Measurements from ENCODE around the gene REN. TPM values are rescaled to one million over a fixed set of nuclear protein-coding genes. Genes with fewer than 3 reads are reported as not detected.

Gene REN
- total and polyA plus RNA-seq, 2 of the 13 experiments (the other 11 are each of a cell fraction or from before 2014, with no cell fraction given) = not detected

DNA sequence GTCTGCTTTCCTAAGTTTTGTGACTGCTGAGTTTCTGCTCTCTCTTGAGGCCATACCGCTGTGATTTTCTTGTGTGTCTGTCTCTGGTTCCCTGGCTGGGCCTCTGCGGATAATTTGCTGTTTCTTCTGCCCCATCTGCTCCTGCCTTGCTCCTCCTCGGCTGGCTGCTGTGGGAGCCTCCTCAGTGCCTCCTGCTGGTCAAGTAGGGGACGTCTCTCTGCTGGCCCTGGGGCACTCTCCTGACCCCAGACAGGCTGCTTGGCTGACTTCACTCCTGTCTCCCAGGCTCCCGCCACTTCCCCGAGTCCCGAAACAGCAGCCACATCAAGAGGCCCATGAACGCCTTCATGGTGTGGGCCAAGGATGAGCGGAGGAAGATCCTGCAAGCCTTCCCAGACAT lies 42.8 kb downstream of the REN start:
- POLR2A ChIA-PET = no interaction called here
- peak; percentile 24 for TF ChIP-seq RBM22 (optimal IDR thresholded peaks at IDR 0.05; ENCODE audit: low read length)
- no peak for TF ChIP-seq TEAD2 (CRISPR knock-in tag; IDR thresholded peaks at IDR 0.05)
- no peak for TF ChIP-seq CHD4 (IDR thresholded peaks at IDR 0.05; ENCODE audit: borderline replicate concordance, low read length)
- TF ChIP-seq CTCF (CRISPR knock-in tag; IDR thresholded peaks at IDR 0.05) = peak; percentile 59
- peak; percentile 54 for TF ChIP-seq RAD21 (CRISPR knock-in tag; IDR thresholded peaks at IDR 0.05)
- peak; percentile 67 for TF ChIP-seq STAG1 (CRISPR knock-in tag; IDR thresholded peaks at IDR 0.05)
- 0 out of 2 replicates have a peak, but pooled peaks have one; percentile 22 for TF ChIP-seq SP4 (CRISPR knock-in tag; IDR thresholded peaks at IDR 0.05)
- no peak overlapping the region for H2AFZ ChIP-seq (ENCODE audit: low read length)
- H3K27me3 ChIP-seq (ENCODE audit: control insufficient read depth in 1 of 2, insufficient read depth in 2 of 2, low read length in 2 of 2) = no peaks in the 10 kb centered on the region
- H4K20me1 ChIP-seq (ENCODE audit: insufficient read depth, low read length) = no peaks in the 10 kb centered on the region
- no peak overlapping the region for H3K4me3 ChIP-seq (replicated peaks in 1 of 3; ENCODE audit: insufficient read depth in 1 of 3, low read depth in 2 of 3, low read length in 3 of 3)
- no peak overlapping the region for H3K4me2 ChIP-seq (ENCODE audit: low read depth, low read length)
- H3K4me1 ChIP-seq (ENCODE audit: insufficient read depth, low read length) = peaks cover 22% of the 10 kb centered on the region
- intact Hi-C loops (cut with micrococcal nuclease; ENCODE audit: unreplicated experiment) = no loop called here
- H3K36me3 ChIP-seq (replicated peaks in 1 of 2; ENCODE audit: control insufficient read depth in 1 of 2, insufficient read depth in 2 of 2, low read length in 2 of 2) = peaks cover 30 to 69% of the 10 kb centered on the region in 2 experiments
- peak; percentile 42; the same call in 2 of the 3 replicates for ATAC-seq
- WGBS (ENCODE audit: low lambda C conversion rate) = 81% methylated on average over 8 of the region's 9 CpGs
- CTCF ChIA-PET (ENCODE audit: low intra/inter-chr PET ratio, low total read pairs) = interaction anchor here (1.4 kb wide), 1 partner anchor 252 kb away, joined by 6 read pairs; no protein-coding TSS in a partner anchor
- no peak overlapping the region for H3K27ac ChIP-seq (ENCODE audit: extremely low read length, insufficient read depth, low read length)
- H3K79me2 ChIP-seq (ENCODE audit: insufficient read depth, low read length) = no peaks in the 10 kb centered on the region
- in situ Hi-C loops (cut with HindIII; ENCODE audit: extremely low pct_ligation_motif_present, low pct_unique_long_range_greater_than_20kb) = no loop called here
- no peak for FAIRE-seq
- no TSS peak for BruUV-seq (replicated peaks)
- no peaks in the 10 kb centered on the region for H3K9me3 ChIP-seq (ENCODE audit: low read length)
- no peak overlapping the region for H3K9ac ChIP-seq (ENCODE audit: insufficient read depth, low read depth, low read length)
- DNase-seq (ENCODE audit: low spot score) = no peak

All from HepG2 (cell line).